Bronchial epithelial cell (primary cell): ENCODE measurements around the gene NKAIN2. TPM values are rescaled to one million over a fixed set of nuclear protein-coding genes. Genes with fewer than 3 reads are reported as not detected.
A peak's percentile ranks its signal among the peaks of the same experiment; 100 is the strongest.

Experiments
- DNase-seq: peaks from one replicate; pipeline ENCODE4 v3.0.0-alpha.2; 2010; ENCODE audit warnings: low read depth
- FAIRE-seq: peaks from 2 replicates; lab custom pipeline; 2011; peaks lifted over from hg19 to GRCh38; lab: Jason Lieb, UNC
- H3K27me3 ChIP-seq: 2 replicates; pipeline ENCODE4 v1.5.1; 2011; ENCODE audit warnings: low read length; ENCODE audit not compliant: control insufficient read depth, insufficient read depth
- H3K36me3 ChIP-seq: 2 replicates; pipeline ENCODE4 v1.5.1; 2011; ENCODE audit warnings: low read length; ENCODE audit not compliant: control insufficient read depth, insufficient read depth
- H3K4me3 ChIP-seq: 2 replicates; pipeline ENCODE4 v1.5.1; 2011; ENCODE audit warnings: mild to moderate bottlenecking, low read depth, low read length, control low read depth
- total RNA-seq: library from RNA; depleted of rRNA; stranded (reverse); fragments of >200 nt; gene quantifications from 2 replicates; pipeline ENCODE4 v1.2.1, GENCODE V29; 2014
- TF ChIP-seq, protein P1 (sequence below): IDR thresholded peaks from 2 replicates; pipeline ENCODE4 v1.5.1; 2011; ENCODE audit warnings: mild to moderate bottlenecking, moderate library complexity, low read length, control low read depth, inconsistent platforms; ENCODE audit not compliant: insufficient read depth, severe bottlenecking

Gene NKAIN2
- total RNA-seq, 1 donor from 2014 or later, result under 0.01 TPM

DNA sequence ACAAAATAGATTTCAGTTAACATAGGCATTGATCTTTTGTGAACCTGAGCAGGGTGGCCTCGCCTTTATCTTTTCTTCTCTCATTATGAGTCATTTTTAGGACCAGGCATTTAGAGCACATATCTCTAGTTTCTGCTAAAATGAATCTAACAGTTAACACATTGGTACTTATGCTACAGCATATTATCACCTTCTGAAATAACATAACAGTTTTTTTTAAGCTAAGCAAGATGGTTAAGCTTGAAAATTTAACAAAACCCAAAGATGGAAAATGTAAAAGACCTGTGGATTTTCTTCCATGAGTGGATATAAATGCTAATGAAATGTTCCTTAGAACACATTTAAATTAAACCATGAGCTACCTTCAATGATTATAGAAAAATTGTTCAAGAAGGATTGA, 671.5 kb downstream of the NKAIN2 start:
- TF ChIP-seq, protein P1, sequence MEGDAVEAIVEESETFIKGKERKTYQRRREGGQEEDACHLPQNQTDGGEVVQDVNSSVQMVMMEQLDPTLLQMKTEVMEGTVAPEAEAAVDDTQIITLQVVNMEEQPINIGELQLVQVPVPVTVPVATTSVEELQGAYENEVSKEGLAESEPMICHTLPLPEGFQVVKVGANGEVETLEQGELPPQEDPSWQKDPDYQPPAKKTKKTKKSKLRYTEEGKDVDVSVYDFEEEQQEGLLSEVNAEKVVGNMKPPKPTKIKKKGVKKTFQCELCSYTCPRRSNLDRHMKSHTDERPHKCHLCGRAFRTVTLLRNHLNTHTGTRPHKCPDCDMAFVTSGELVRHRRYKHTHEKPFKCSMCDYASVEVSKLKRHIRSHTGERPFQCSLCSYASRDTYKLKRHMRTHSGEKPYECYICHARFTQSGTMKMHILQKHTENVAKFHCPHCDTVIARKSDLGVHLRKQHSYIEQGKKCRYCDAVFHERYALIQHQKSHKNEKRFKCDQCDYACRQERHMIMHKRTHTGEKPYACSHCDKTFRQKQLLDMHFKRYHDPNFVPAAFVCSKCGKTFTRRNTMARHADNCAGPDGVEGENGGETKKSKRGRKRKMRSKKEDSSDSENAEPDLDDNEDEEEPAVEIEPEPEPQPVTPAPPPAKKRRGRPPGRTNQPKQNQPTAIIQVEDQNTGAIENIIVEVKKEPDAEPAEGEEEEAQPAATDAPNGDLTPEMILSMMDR, result no peak
- Histone ChIP-seq H3K36me3 (no peaks in the 10 kb centered on the region), H3K27me3 (no peaks in the 10 kb centered on the region), H3K4me3 (no peak overlapping the region)
- no peak for FAIRE-seq
- no peak for DNase-seq

DNA sequence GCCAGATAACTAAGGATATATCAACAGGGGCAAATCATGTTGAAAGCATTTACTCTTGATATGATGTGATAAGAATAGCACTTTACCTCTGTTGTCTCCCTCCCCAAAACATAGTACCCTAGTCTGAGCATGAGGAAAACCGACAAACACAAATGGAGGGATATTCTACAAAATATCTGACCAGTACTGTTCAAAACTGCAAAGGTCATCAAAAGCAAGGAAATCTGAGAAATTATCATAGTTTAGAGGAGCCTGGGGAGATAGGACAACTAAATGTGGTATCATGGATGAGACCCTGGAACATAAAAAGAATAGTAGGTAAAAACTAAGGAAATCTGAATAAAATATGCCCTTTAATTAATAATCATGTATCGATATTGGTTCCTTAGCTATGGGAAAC, 675.2 kb downstream of the NKAIN2 start:
- H3K27me3 ChIP-seq, result no peaks in the 10 kb centered on the region
- H3K36me3 ChIP-seq, result no peaks in the 10 kb centered on the region
- DNase-seq, result no peak
- TF ChIP-seq, protein P1, result no peak
- no peak for FAIRE-seq
- H3K4me3 ChIP-seq, result no peak overlapping the region

DNA sequence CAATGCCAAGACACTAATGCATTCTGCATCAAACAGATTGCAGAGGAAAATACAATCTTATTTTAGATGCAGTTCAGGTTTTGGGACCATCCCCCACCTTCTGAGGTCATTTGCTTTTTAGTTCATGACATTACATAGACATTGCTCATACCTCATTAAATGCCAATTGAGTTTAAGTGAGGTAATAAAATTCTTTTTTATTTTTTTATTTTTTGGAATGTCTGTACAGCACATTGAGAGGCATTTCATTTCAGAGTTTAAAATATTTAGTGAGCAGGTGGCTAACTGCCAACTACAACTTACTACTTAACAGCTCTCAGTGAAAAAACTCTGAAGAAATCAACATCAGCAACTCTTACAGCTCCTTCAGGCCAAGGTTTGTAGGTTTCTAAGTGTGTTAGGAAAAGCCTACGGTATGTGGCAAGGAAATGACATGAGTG, 676.3 kb downstream of the NKAIN2 start:
- FAIRE-seq (no peak), DNase-seq (no peak)
- TF ChIP-seq, protein P1, result no peak
- Histone ChIP-seq H3K36me3 (no peaks in the 10 kb centered on the region), H3K4me3 (no peak overlapping the region), H3K27me3 (no peaks in the 10 kb centered on the region)

DNA sequence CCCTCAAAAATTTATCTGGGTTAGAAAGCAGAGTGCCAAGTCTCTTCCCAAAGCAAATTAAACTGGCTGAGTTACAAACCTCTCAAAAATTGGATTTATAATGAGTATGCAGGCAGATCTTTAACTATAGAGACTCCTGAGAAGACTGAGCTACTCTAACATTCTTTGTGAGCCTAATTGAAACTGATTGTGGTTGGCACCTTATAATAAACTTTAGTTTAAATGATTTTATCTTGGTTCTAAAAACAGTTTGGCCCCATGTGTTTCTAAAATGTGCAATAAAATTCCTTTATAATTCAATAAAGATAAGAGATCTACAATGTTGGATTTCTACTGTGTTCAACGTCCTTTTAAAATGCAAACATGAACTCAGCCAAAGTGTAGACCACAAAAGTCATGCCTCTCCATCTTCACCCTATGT, 678.4 kb downstream of the NKAIN2 start:
- H3K27me3 ChIP-seq, result no peaks in the 10 kb centered on the region
- H3K4me3 ChIP-seq, result no peak overlapping the region
- TF ChIP-seq, protein P1, result no peak
- FAIRE-seq, result no peak
- DNase-seq, result no peak
- H3K36me3 ChIP-seq, result no peaks in the 10 kb centered on the region

DNA sequence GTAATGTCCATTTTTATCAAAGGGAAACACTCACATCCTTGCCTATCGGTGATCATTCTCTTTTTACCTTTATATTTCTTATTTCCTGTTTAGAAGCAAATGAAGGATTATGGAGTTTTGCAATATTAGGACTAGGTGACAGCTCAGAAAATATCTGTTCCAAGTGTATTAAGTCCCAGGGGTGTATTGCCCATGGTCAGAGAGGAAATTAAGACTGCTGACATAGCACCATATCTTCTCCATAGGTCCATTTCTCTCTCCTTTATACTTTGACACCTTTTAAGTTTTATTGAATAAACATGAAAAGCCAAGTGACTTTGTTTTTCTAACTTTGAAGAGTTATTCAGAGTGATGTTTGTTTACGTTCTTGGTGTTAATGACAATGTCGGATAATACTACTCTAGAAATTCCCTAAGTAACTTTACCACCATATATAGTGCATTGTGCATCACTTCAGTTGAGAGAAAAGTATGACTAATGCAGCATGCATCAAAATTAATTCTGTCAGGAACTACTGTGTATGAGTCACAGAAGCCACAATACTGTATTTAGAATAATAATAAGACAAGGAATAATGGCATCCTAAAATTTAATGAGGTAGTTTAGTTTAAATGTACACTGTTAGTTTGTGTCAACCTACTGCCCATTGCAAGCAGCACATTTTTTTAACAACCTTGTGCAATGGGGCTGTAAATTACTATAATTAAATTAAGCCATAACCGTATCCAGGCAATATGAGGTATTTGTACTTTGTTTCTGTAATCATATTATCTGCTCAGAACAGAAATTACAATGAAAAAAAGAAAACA, 684.2 kb downstream of the NKAIN2 start:
- DNase-seq (peak; percentile 82), FAIRE-seq (no peak)
- Histone ChIP-seq H3K4me3 (no peak overlapping the region), H3K36me3 (no peaks in the 10 kb centered on the region), H3K27me3 (no peaks in the 10 kb centered on the region)
- TF ChIP-seq, protein P1, result no peak
